ENCODE data around the gene ELP4.

DNA sequence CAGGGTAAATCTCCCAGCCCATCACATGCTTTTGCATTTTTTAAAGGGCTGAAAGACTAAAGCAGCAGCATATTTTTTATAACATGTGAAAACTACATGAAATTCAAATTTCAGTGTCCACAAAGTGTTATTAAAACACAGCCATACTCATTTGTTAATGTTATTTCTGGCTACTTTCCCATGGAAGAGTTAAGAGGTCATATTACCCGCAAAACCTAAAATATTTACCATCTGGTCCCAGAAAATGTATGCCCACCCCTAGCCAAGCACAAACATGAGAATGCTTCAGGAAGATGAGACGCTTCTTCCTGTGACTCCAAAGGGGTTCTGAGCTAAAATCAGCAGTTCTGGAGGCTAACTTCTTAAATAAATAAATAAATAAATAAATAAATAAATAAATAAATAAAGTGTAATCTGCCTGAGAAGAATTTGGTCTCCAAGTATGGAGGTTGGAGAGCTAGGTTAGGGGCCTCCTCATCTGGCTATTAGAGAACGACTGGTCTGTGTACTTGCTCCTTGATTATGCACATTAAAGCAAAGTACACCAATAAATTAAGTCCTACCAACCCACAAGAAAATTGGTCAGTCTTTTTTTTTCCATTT is 9.9 kb upstream of the ELP4 start:
- TF ChIP-seq, protein P1, sequence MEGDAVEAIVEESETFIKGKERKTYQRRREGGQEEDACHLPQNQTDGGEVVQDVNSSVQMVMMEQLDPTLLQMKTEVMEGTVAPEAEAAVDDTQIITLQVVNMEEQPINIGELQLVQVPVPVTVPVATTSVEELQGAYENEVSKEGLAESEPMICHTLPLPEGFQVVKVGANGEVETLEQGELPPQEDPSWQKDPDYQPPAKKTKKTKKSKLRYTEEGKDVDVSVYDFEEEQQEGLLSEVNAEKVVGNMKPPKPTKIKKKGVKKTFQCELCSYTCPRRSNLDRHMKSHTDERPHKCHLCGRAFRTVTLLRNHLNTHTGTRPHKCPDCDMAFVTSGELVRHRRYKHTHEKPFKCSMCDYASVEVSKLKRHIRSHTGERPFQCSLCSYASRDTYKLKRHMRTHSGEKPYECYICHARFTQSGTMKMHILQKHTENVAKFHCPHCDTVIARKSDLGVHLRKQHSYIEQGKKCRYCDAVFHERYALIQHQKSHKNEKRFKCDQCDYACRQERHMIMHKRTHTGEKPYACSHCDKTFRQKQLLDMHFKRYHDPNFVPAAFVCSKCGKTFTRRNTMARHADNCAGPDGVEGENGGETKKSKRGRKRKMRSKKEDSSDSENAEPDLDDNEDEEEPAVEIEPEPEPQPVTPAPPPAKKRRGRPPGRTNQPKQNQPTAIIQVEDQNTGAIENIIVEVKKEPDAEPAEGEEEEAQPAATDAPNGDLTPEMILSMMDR (IDR thresholded peaks at IDR 0.05): no peak
- no peak for TF ChIP-seq POLR2A (IDR thresholded peaks at IDR 0.05)
